Skeletal muscle cell (primary cell): ENCODE results near the gene RIMKLA.

Experiments
- DNase-seq: peaks from one replicate; pipeline ENCODE4 v3.0.0-alpha.2; 2010; ENCODE audit warnings: low read depth
- H3K4me3 ChIP-seq: 2 replicates; pipeline ENCODE4 v1.5.1; 2011; ENCODE audit warnings: low read depth, mild to moderate bottlenecking, control low read depth, low read length, moderate library complexity

RIMKLA gene

GRCh38 chr1:42422737-42423136 lies 42.1 kb downstream of the RIMKLA start:
- H3K4me3 ChIP-seq: no peak overlapping the region

GRCh38 chr1:42423681-42424080 lies 43.1 kb downstream of the RIMKLA start:
- H3K4me3 ChIP-seq: no peak overlapping the region
- DNase-seq: no peak

More at GRCh38 chr1:42422737-42423136, 42.1 kb downstream of the RIMKLA start:
- no peak for DNase-seq

- DNase-seq: no peak
- H3K4me3 ChIP-seq: no peak overlapping the region
These were observed 43.6 kb downstream of the RIMKLA start for GRCh38 chr1:42424201-42424600.

GRCh38 chr1:42427240-42427639 lies 46.6 kb downstream of the RIMKLA start:
- H3K4me3 ChIP-seq: no peak overlapping the region

GRCh38 chr1:42429603-42430002 lies 49.0 kb downstream of the RIMKLA start:
- H3K4me3 ChIP-seq: no peak overlapping the region
- no peak for DNase-seq

More at GRCh38 chr1:42427240-42427639, 46.6 kb downstream of the RIMKLA start:
- no peak for DNase-seq

- no peak overlapping the region for H3K4me3 ChIP-seq
- DNase-seq: no peak
These were observed 49.9 kb downstream of the RIMKLA start for GRCh38 chr1:42430286-42431135.

GRCh38 chr1:42431514-42431913 lies 50.9 kb downstream of the RIMKLA start:
- no peak for DNase-seq
- H3K4me3 ChIP-seq: no peak overlapping the region

GRCh38 chr1:42432714-42433113 lies 52.1 kb downstream of the RIMKLA start:
- no peak for DNase-seq
- H3K4me3 ChIP-seq: no peak overlapping the region

GRCh38 chr1:42433369-42433768 lies 52.8 kb downstream of the RIMKLA start:
- H3K4me3 ChIP-seq: no peak overlapping the region

GRCh38 chr1:42434340-42434739 lies 53.7 kb downstream of the RIMKLA start:
- no peak for DNase-seq
- no peak overlapping the region for H3K4me3 ChIP-seq

More at GRCh38 chr1:42433369-42433768, 52.8 kb downstream of the RIMKLA start:
- no peak for DNase-seq

- no peak overlapping the region for H3K4me3 ChIP-seq
- DNase-seq: no peak
These were observed 59.3 kb downstream of the RIMKLA start for GRCh38 chr1:42439940-42440339.

- DNase-seq: no peak
These were observed 62.1 kb downstream of the RIMKLA start for GRCh38 chr1:42442662-42443061.

GRCh38 chr1:42449256-42449655 lies 68.7 kb downstream of the RIMKLA start:
- no peak overlapping the region for H3K4me3 ChIP-seq
- no peak for DNase-seq

More at GRCh38 chr1:42442662-42443061, 62.1 kb downstream of the RIMKLA start:
- no peak overlapping the region for H3K4me3 ChIP-seq

GRCh38 chr1:42450061-42450460 lies 69.5 kb downstream of the RIMKLA start:
- DNase-seq: no peak
- H3K4me3 ChIP-seq: no peak overlapping the region

- H3K4me3 ChIP-seq: no peak overlapping the region
- no peak for DNase-seq
These were observed 72.8 kb downstream of the RIMKLA start for GRCh38 chr1:42453386-42453785.

GRCh38 chr1:42454403-42454802 lies 73.8 kb downstream of the RIMKLA start:
- H3K4me3 ChIP-seq: no peak overlapping the region

GRCh38 chr1:42456010-42456753 lies 75.6 kb downstream of the RIMKLA start, which contains the start of the genes PPCS and ZMYND12:
Gene PPCS (plus strand): TSS chr1:42456543. CDS start chr1:42456566, 23 bp downstream.
Gene ZMYND12 (minus strand): TSS chr1:42456022. CDS start chr1:42455997, 25 bp downstream.
- H3K4me3 ChIP-seq: peak within 1 kb of the TSS; percentile 70
- peak; percentile 62 for DNase-seq

More at GRCh38 chr1:42454403-42454802, 73.8 kb downstream of the RIMKLA start:
- DNase-seq: no peak

GRCh38 chr1:42456754-42457089 lies 76.1 kb downstream of the RIMKLA start:
- H3K4me3 ChIP-seq: peak overlapping the region; percentile 70
- peak; percentile 10 for DNase-seq

- no peak overlapping the region for H3K4me3 ChIP-seq
- DNase-seq: no peak
These were observed 80.6 kb downstream of the RIMKLA start for GRCh38 chr1:42461196-42461595.
